DLD1 (cell line): ENCODE measurements around the gene MYLK.

Experiments used
- in situ Hi-C: cut with HindIII; loops from 2 replicates; pipeline ENCODE4 v1.10.0; 2017; ENCODE audit warnings: low sequenced_read_pairs

MYLK gene

GRCh38 chr3:123576122-123576521 is 308.0 kb downstream of the MYLK start:
- in situ Hi-C loops = no loop called here

DNA sequence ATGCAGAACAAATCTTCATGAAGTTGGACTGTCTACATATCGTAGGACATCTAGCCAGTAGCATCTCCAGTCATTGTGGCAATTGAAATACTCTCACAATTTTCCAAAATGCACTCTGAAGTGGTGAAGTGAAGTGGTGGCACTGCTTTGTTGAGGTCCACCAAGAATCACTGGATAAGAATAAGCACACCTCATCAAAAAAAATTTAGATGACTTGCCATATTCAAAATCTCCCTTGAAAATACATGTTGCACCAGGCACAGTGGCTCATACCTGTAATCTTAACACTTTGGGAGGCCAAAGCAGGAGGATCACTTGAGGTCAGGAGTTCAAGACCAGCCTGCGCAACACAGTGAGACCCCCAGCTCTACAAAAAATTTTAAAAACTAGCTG is 312.2 kb downstream of the MYLK start:
- in situ Hi-C loops = no loop called here

DNA sequence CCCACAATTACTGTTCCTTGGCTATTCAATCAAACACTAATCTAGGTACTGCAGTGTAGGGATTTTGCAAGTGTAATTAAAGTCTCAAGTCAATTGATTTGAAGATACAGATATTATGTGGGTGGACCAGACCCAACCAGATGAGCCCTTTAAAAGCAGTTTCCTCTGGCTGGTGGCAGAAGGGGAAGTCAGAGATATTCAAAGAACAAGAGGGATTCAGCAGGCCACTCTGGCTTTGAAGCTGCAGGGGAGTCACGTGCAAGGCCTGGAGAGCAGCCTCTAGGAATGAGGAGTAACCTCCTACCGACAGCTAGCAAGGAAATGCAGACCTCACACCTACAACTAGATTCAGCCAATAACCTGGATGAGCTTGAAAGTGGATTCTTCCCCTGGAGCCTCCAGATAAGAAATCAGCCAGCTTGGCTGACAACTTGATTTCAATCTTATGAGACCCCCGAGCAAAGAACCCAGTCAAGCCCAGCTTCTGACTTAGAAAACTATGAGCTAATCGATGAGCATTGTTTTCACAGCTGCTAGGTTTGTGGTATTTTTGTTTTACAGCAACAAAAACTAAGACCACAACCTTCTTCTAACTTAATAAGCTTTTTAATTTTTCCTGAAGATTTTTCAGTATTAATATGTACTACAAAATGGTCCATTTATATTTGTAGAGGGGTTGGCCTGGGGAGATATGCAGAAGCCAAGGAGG is 312.7 kb downstream of the MYLK start:
- in situ Hi-C loops = no loop called here

GRCh38 chr3:123568875-123569274 is 315.3 kb downstream of the MYLK start:
- in situ Hi-C loops = no loop called here

DNA sequence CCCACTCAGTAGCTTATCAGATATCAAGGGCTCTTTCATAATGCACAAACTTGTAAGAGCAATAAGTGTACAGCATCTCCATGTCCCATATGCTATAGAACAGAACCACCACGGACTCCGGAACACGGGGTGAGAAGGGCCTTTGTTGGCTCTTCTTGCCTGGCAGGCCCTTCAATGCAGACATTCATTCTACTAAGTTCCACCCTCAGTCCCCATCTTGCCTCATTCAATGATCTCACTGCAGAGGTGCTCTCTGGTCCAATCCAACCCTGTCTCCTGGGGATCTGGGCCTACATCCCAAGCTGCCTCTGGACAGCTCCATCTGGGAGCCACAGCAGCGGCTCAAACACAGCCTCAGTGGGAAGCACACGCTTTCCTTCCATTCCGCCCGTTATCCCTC is 316.1 kb downstream of the MYLK start:
- in situ Hi-C loops = no loop called here

DNA sequence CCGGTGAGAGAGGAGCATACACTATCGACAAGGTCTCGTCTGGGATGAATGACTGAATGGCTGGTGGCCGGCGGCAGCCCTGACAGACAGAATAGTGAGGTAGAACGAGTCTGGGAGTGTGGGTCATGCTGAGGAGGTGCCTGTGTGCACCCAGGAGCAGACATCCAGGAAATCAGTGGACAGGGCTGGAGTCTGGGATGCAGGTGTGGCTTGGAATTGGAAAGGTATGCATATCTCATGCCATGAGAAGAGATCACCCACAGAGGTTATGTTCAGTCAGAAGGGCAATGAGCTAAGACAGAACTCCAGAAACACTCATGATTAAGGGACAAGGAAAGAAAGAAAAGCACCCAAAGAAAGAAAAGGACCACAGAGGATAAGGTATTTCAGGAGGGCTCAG is 320.1 kb downstream of the MYLK start:
- in situ Hi-C loops = no loop called here

DNA sequence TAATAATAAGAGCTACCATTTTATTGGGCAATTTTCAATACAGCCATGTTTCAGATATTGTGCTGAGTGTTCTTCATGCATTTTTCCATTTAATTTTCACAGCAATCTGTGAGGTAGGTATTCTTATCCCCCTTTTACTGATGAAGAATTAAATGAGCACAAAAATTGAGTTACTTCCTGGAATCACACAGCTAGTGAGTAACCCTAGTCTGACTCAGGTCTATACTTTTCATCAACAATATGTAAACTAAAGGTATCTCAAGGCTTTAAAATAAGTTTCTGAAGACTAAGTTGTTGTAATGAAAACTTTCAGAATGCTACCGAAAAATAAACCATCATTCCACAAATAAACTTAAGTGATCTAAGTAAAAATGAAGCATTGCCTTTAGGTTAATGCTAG is 321.6 kb downstream of the MYLK start:
- in situ Hi-C loops = no loop called here

GRCh38 chr3:123561188-123561587 is 322.9 kb downstream of the MYLK start:
- in situ Hi-C loops = no loop called here
